Measurements from ENCODE around the gene RNF40. TPM values are rescaled to one million over a fixed set of nuclear protein-coding genes. Genes with fewer than 3 reads are reported as not detected.

Gene RNF40
- total and polyA plus RNA-seq, 4 donors: 54.1 to 103 (median 79.0) TPM

- H3K36me3 ChIP-seq (ENCODE audit: control insufficient read depth in 4 of 4, insufficient read depth in 4 of 4, low read length in 4 of 4): peaks cover 9 to 34% (median 19%) of the 10 kb centered on the region in 4 donors
- no peak for DNase-seq
- 21 to 85% methylated on average over 4 of the region's 4 CpGs for WGBS, 2 donors
- no peak overlapping the region for H3K9ac ChIP-seq (ENCODE audit: insufficient read depth in 1 of 2, low read length in 2 of 2)
- no peaks in the 10 kb centered on the region for H3K27me3 ChIP-seq (ENCODE audit: control insufficient read depth in 3 of 3, insufficient read depth in 3 of 3, low read length in 2 of 3)
- H3K9me3 ChIP-seq (ENCODE audit: control insufficient read depth in 4 of 4, insufficient read depth in 3 of 4, low read length in 3 of 4): no peaks in the 10 kb centered on the region
- H3K4me3 ChIP-seq: no peak overlapping the region
- peaks cover 0 to 5% (median 2%) of the 10 kb centered on the region in 5 donors for H3K4me1 ChIP-seq (ENCODE audit: control insufficient read depth in 5 of 5, insufficient read depth in 5 of 5, low read length in 5 of 5)
- no peak for ATAC-seq (ENCODE audit: insufficient read depth, low FRiP score)
- H3K27ac ChIP-seq (ENCODE audit: low read depth in 1 of 2, low read length in 1 of 2): no peak overlapping the region
- no peak for TF ChIP-seq CTCF (IDR thresholded peaks at IDR 0.05; ENCODE audit: control extremely low read depth, extremely low read depth)
Observed at GRCh38 chr16:30780549-30780948, 18.4 kb downstream of the RNF40 start.

GRCh38 chr16:30782486-30783279 lies 20.6 kb downstream of the RNF40 start:
- ATAC-seq (ENCODE audit: insufficient read depth, low FRiP score) (no peak), DNase-seq (no peak)
- peaks cover 9 to 34% (median 20%) of the 10 kb centered on the region in 4 donors for H3K36me3 ChIP-seq (ENCODE audit: control insufficient read depth in 4 of 4, insufficient read depth in 4 of 4, low read length in 4 of 4)
- H3K4me3 ChIP-seq: no peak overlapping the region
- H3K4me1 ChIP-seq (ENCODE audit: control insufficient read depth in 5 of 5, insufficient read depth in 5 of 5, low read length in 5 of 5): peaks cover 0 to 8% (median 4%) of the 10 kb centered on the region in 5 donors
- TF ChIP-seq CTCF (IDR thresholded peaks at IDR 0.05; ENCODE audit: control extremely low read depth, extremely low read depth): no peak
- WGBS, 2 donors: 96 to 97% methylated on average over 63 of the region's 63 CpGs
- no peak overlapping the region for H3K9ac ChIP-seq (ENCODE audit: insufficient read depth in 1 of 2, low read length in 2 of 2)
- H3K27ac ChIP-seq (ENCODE audit: low read depth in 1 of 2, low read length in 1 of 2): no peak overlapping the region
- H3K27me3 ChIP-seq (ENCODE audit: control insufficient read depth in 3 of 3, insufficient read depth in 3 of 3, low read length in 2 of 3): no peaks in the 10 kb centered on the region
- no peaks in the 10 kb centered on the region for H3K9me3 ChIP-seq (ENCODE audit: control insufficient read depth in 4 of 4, insufficient read depth in 3 of 4, low read length in 3 of 4)

- 96% methylated on average over 57 of the region's 57 CpGs for WGBS, 2 donors
- Histone ChIP-seq H3K36me3 (ENCODE audit: control insufficient read depth in 4 of 4, insufficient read depth in 4 of 4, low read length in 4 of 4) (peaks cover 9 to 34% (median 20%) of the 10 kb centered on the region in 4 donors), H3K9me3 (ENCODE audit: control insufficient read depth in 4 of 4, insufficient read depth in 3 of 4, low read length in 3 of 4) (no peaks in the 10 kb centered on the region), H3K27me3 (ENCODE audit: control insufficient read depth in 3 of 3, insufficient read depth in 3 of 3, low read length in 2 of 3) (no peaks in the 10 kb centered on the region), H3K27ac (ENCODE audit: low read depth in 1 of 2, low read length in 1 of 2) (no peak overlapping the region), H3K4me1 (ENCODE audit: control insufficient read depth in 5 of 5, insufficient read depth in 5 of 5, low read length in 5 of 5) (peaks cover 0 to 11% (median 4%) of the 10 kb centered on the region in 5 donors), H3K9ac (ENCODE audit: insufficient read depth in 1 of 2, low read length in 2 of 2) (no peak overlapping the region), H3K4me3 (no peak overlapping the region)
- DNase-seq: no peak
- no peak for ATAC-seq (ENCODE audit: insufficient read depth, low FRiP score)
- no peak for TF ChIP-seq CTCF (IDR thresholded peaks at IDR 0.05; ENCODE audit: control extremely low read depth, extremely low read depth)
Observed at GRCh38 chr16:30783280-30784109, 21.4 kb downstream of the RNF40 start.
